DOHH2 (cell line): Measurements from ENCODE around the gene ARHGEF12.
A peak's percentile ranks its signal among the peaks of the same experiment; 100 is the strongest.

ENCODE experiments used
- H3F3A ChIP-seq: fragments of 200-600 bp; sonication (generic), shearing (Covaris generic); 2 replicates; pipeline ENCODE4 v1.6.0; 2016; ENCODE audit warnings: antibody characterized with exemption, mild to moderate bottlenecking; ENCODE audit not compliant: control insufficient read depth, insufficient read depth
- H3K27ac ChIP-seq: fragments of 200-600 bp; sonication (generic); 2 replicates; pipeline ENCODE4 v1.5.1; 2014; ENCODE audit warnings: low read depth, mild to moderate bottlenecking, low read length, moderate library complexity
- H3K27me3 ChIP-seq: fragments of 200-600 bp; sonication (generic); 2 replicates; pipeline ENCODE4 v1.6.1; 2014; ENCODE audit warnings: mild to moderate bottlenecking, low read length, mixed read lengths; ENCODE audit not compliant: control insufficient read depth
- H3K36me3 ChIP-seq: fragments of 200-600 bp; sonication (generic); 2 replicates; pipeline ENCODE4 v1.6.1; 2014; ENCODE audit warnings: mild to moderate bottlenecking, low read length, moderate library complexity, mixed read lengths; ENCODE audit not compliant: control insufficient read depth
- H3K4me1 ChIP-seq: fragments of 200-600 bp; sonication (generic); 2 replicates; pipeline ENCODE4 v1.6.1; 2014; ENCODE audit warnings: mild to moderate bottlenecking, low read length, mixed read lengths; ENCODE audit not compliant: control insufficient read depth
- H3K4me2 ChIP-seq: fragments of 200-600 bp; sonication (generic); 2 replicates; pipeline ENCODE4 v1.6.0; 2014; ENCODE audit warnings: mild to moderate bottlenecking, low read length, moderate library complexity
- H3K4me3 ChIP-seq: fragments of 200-600 bp; sonication (generic); 2 replicates; pipeline ENCODE4 v1.5.1; 2014; ENCODE audit warnings: mild to moderate bottlenecking, low read length, mixed read lengths
- H3K79me2 ChIP-seq: fragments of 200-600 bp; sonication (generic); 2 replicates; pipeline ENCODE4 v1.6.1; 2014; ENCODE audit warnings: mild to moderate bottlenecking, low read length, mixed read lengths; ENCODE audit not compliant: control insufficient read depth
- H3K9me2 ChIP-seq: fragments of 200-600 bp; sonication (generic); replicated peaks from 2 replicates; pipeline ENCODE4 v1.6.1; 2014; ENCODE audit warnings: mild to moderate bottlenecking, low read length, mixed read lengths; ENCODE audit not compliant: control insufficient read depth
- H3K9me3 ChIP-seq: fragments of 200-600 bp; sonication (generic); 2 replicates; pipeline ENCODE4 v1.6.1; 2014; ENCODE audit warnings: antibody characterized with exemption, low read length, mixed read lengths; ENCODE audit not compliant: control insufficient read depth, insufficient read depth
- H4K20me1 ChIP-seq: fragments of 200-600 bp; sonication (generic); 2 replicates; pipeline ENCODE4 v1.6.0; 2014; ENCODE audit warnings: low read depth, mild to moderate bottlenecking, antibody characterized with exemption, low read length, moderate library complexity; ENCODE audit not compliant: control insufficient read depth, insufficient read depth
- CTCF ChIP-seq: fragments of 200-600 bp; sonication (generic); IDR thresholded peaks from one replicate; pipeline ENCODE4 v1.5.1; 2014; ENCODE audit warnings: antibody characterized with exemption, mild to moderate bottlenecking, low read depth, low read length; ENCODE audit not compliant: poor library complexity, severe bottlenecking
- EZH2phosphoT487 ChIP-seq: fragments of 200-600 bp; sonication (generic); IDR thresholded peaks from 2 replicates; pipeline ENCODE4 v1.6.1; 2017; ENCODE audit warnings: borderline replicate concordance, mild to moderate bottlenecking, antibody characterized with exemption, low read length, moderate library complexity, mixed read lengths

ARHGEF12 gene

DNA sequence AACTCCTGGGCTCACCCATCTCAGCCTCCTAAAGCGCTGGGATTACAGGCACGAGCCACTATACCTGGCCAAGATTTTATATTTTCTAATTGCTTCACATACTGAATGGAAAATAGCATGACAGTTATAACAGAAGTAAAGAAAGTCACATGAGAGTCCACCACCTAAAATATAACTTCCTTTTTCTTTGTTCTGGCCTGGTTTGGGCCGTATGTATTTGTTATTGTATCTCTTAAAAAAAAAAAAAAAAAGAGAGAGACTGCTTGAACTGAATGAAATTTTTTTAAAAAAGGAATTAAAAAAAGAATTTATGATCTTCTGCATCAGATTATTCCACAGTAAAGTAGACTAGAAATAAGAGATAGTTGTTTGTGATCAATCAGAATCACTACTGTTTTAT, 89.3 kb downstream of the ARHGEF12 start:
- no peak overlapping the region for H3K4me2 ChIP-seq
- H3K79me2 ChIP-seq, result no peaks in the 10 kb centered on the region
- H3K4me1 ChIP-seq, result peaks cover 3% of the 10 kb centered on the region
- no peaks in the 10 kb centered on the region for H3F3A ChIP-seq
- H4K20me1 ChIP-seq, result no peaks in the 10 kb centered on the region
- no peak overlapping the region for H3K27ac ChIP-seq
- H3K4me3 ChIP-seq, result no peak overlapping the region
- no peaks in the 10 kb centered on the region for H3K9me3 ChIP-seq
- no peaks in the 10 kb centered on the region for H3K27me3 ChIP-seq
- H3K36me3 ChIP-seq, result no peaks in the 10 kb centered on the region
- H3K9me2 ChIP-seq, result no peaks in the 10 kb centered on the region
- TF ChIP-seq EZH2phosphoT487 (no peak), CTCF (no peak)

DNA sequence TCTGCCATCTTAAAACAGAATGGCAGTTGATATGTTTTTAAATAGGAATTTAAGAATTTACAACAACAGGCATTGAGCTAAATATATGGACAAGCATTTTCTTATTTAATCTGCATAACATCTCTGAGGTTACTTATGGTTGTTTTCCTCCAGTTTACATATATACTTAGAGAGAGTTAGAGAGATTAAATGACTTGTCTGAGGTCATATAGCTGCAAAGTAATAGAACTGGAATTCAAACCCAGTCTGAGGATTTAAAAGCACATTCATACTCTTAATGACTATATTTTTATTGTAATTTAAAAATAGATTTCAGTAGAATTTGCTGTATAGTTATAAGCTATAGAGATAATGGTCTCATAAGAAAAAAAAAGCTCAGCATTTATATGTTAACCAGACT, 93.9 kb downstream of the ARHGEF12 start:
- H3K79me2 ChIP-seq, result no peaks in the 10 kb centered on the region
- no peak overlapping the region for H3K27ac ChIP-seq

DNA sequence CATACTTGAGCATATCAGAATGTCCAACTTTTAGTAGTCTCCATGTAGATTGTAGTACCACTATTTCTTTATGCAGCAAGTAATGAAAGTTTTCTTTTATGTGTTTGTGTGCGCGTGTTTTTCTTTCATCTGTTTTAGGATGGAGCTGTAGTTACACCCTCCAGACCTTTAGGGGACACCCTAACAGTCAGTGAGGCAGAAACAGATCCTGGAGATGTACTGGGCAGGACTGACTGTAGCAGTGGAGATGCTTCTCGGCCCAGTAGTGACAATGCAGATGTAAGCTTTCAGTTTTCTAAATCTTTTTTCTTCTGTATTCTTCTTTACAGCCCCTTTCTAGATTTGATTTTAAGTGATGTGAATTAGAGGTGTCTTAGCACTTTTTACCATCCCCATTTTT, 95.4 kb downstream of the ARHGEF12 start:
- no peak overlapping the region for H3K4me3 ChIP-seq

More for the DNA sequence above, 93.9 kb downstream of the ARHGEF12 start:
- no peaks in the 10 kb centered on the region for H3K27me3 ChIP-seq
- no peaks in the 10 kb centered on the region for H4K20me1 ChIP-seq
- no peaks in the 10 kb centered on the region for H3F3A ChIP-seq
- peaks cover 3% of the 10 kb centered on the region for H3K4me1 ChIP-seq
- TF ChIP-seq EZH2phosphoT487 (no peak), CTCF (no peak)
- H3K9me3 ChIP-seq, result no peaks in the 10 kb centered on the region
- no peaks in the 10 kb centered on the region for H3K9me2 ChIP-seq
- H3K4me3 ChIP-seq, result no peak overlapping the region
- H3K36me3 ChIP-seq, result no peaks in the 10 kb centered on the region
- H3K4me2 ChIP-seq, result no peak overlapping the region

More for the DNA sequence above, 95.4 kb downstream of the ARHGEF12 start:
- H3K4me1 ChIP-seq, result no peaks in the 10 kb centered on the region
- H3F3A ChIP-seq, result no peaks in the 10 kb centered on the region
- TF ChIP-seq CTCF (peak; percentile 17), EZH2phosphoT487 (no peak)
- no peaks in the 10 kb centered on the region for H4K20me1 ChIP-seq
- no peak overlapping the region for H3K27ac ChIP-seq
- no peak overlapping the region for H3K4me2 ChIP-seq
- no peaks in the 10 kb centered on the region for H3K27me3 ChIP-seq
- H3K9me2 ChIP-seq, result no peaks in the 10 kb centered on the region
- no peaks in the 10 kb centered on the region for H3K36me3 ChIP-seq
- no peaks in the 10 kb centered on the region for H3K9me3 ChIP-seq
- H3K79me2 ChIP-seq, result no peaks in the 10 kb centered on the region
